WTC11 (cell line): ENCODE data around the gene IDUA. TPM values are rescaled to one million over a fixed set of nuclear protein-coding genes. Genes with fewer than 3 reads are reported as not detected.

Experiments used
- ATAC-seq: fragments of 200-7000 bp; cut with Tn5 transposase; 2 replicates; pipeline ENCODE4 v1.10.0; 2021; ENCODE audit warnings: mild to moderate bottlenecking, moderate library complexity
- CTCF ChIA-PET: fragments of 300-600 bp; sonication (Branson Sonifier 250); formaldehyde crosslinking; loops from one replicate; lab custom pipeline; 2021; ENCODE audit warnings: antibody characterized with exemption; lab: Charles Lee
- POLR2A ChIA-PET: fragments of 350-600 bp; sonication (Branson Sonifier 250); formaldehyde crosslinking; loops from one replicate; lab custom pipeline; 2021; ENCODE audit warnings: antibody characterized with exemption; lab: Charles Lee
- DNase-seq: peaks from one replicate; pipeline ENCODE4 v3.0.0; 2021; ENCODE audit warnings: low spot score
- H3K27ac Mint-ChIP-seq: 2 replicates; pipeline ENCODE4 v1.8.0; 2021; ENCODE audit warnings: mixed read lengths
- H3K27me3 Mint-ChIP-seq: 2 replicates; pipeline ENCODE4 v1.8.0; 2021; ENCODE audit warnings: low read depth, mild to moderate bottlenecking, moderate library complexity, mixed read lengths
- H3K36me3 Mint-ChIP-seq: 2 replicates; pipeline ENCODE4 v1.8.0; 2021; ENCODE audit warnings: mixed read lengths
- H3K4me1 Mint-ChIP-seq: 2 replicates; pipeline ENCODE4 v1.8.0; 2022; ENCODE audit warnings: mixed read lengths
- H3K4me3 Mint-ChIP-seq: 2 replicates; pipeline ENCODE4 v1.8.0; 2021; ENCODE audit warnings: mild to moderate bottlenecking, moderate library complexity, mixed read lengths
- H3K9me3 Mint-ChIP-seq: 2 replicates; pipeline ENCODE4 v1.8.0; 2021; ENCODE audit warnings: mixed read lengths
- CBFB ChIP-seq: sonication (generic); formaldehyde crosslinking; IDR thresholded peaks from 2 replicates; pipeline ENCODE4 v1.8.1; 2022; ENCODE audit warnings: mild to moderate bottlenecking, low read depth, missing genetic modification reagents
- IRF2 ChIP-seq: sonication (generic); formaldehyde crosslinking; IDR thresholded peaks from 2 replicates; pipeline ENCODE4 v1.8.0; 2022; ENCODE audit warnings: low read depth, missing genetic modification reagents, borderline replicate concordance
- JAZF1 ChIP-seq: fragments of 250-450 bp; sonication (Bioruptor Pico); IDR thresholded peaks from 2 replicates; pipeline ENCODE4 v1.9.0; 2021; ENCODE audit warnings: moderate library complexity, mild to moderate bottlenecking, inconsistent platforms
- MXD4 ChIP-seq: fragments of 250-450 bp; sonication (Bioruptor Pico); IDR thresholded peaks from 2 replicates; pipeline ENCODE4 v1.8.0; 2021; ENCODE audit warnings: mild to moderate bottlenecking, moderate library complexity, borderline replicate concordance
- OVOL2 ChIP-seq: fragments of 250-450 bp; sonication (Bioruptor Pico); IDR thresholded peaks from 2 replicates; pipeline ENCODE4 v1.9.0; 2021; ENCODE audit warnings: mild to moderate bottlenecking, borderline replicate concordance
- SMAD4 ChIP-seq: sonication (generic); formaldehyde crosslinking; IDR thresholded peaks from 2 replicates; pipeline ENCODE4 v1.8.0; 2022; ENCODE audit warnings: mild to moderate bottlenecking, missing genetic modification reagents
- TP53 ChIP-seq: sonication (generic); formaldehyde crosslinking; IDR thresholded peaks from 2 replicates; pipeline ENCODE4 v1.8.1; 2023; ENCODE audit warnings: mild to moderate bottlenecking, missing genetic modification reagents
- ZNF219 ChIP-seq: sonication (generic); formaldehyde crosslinking; IDR thresholded peaks from 2 replicates; pipeline ENCODE4 v1.8.0; 2023; ENCODE audit warnings: missing genetic modification reagents, mild to moderate bottlenecking, borderline replicate concordance
- ZNF263 ChIP-seq: sonication (generic); formaldehyde crosslinking; IDR thresholded peaks from 2 replicates; pipeline ENCODE4 v1.8.1; 2022; ENCODE audit warnings: low read depth, mild to moderate bottlenecking, moderate library complexity, missing genetic modification reagents
- ZNF671 ChIP-seq: fragments of 250-450 bp; sonication (Bioruptor Pico); IDR thresholded peaks from 2 replicates; pipeline ENCODE4 v1.8.0; 2021; ENCODE audit warnings: mild to moderate bottlenecking
- total RNA-seq: library from RNA; stranded (reverse); gene quantifications from 3 replicates; pipeline ENCODE4 v1.2.3, GENCODE V29; 2021
- TF ChIP-seq, protein P1 (sequence below): sonication (generic); formaldehyde crosslinking; IDR thresholded peaks from 2 replicates; pipeline ENCODE4 v1.8.1; 2023; ENCODE audit warnings: mild to moderate bottlenecking, missing genetic modification reagents, moderate library complexity
- TF ChIP-seq, protein P2 (sequence below): fragments of 250-450 bp; sonication (Bioruptor Pico); IDR thresholded peaks from 2 replicates; pipeline ENCODE4 v1.9.0; 2021; ENCODE audit warnings: mild to moderate bottlenecking
- TF ChIP-seq, protein P3 (sequence below): sonication (generic); formaldehyde crosslinking; IDR thresholded peaks from 2 replicates; pipeline ENCODE4 v1.8.0; 2022; ENCODE audit warnings: mild to moderate bottlenecking, missing genetic modification reagents
- TF ChIP-seq, protein P4 (sequence below): fragments of 250-450 bp; sonication (Bioruptor Pico); IDR thresholded peaks from 2 replicates; pipeline ENCODE4 v1.9.0; 2021; ENCODE audit warnings: mild to moderate bottlenecking
- TF ChIP-seq, protein P5 (sequence below): sonication (generic); formaldehyde crosslinking; IDR thresholded peaks from 2 replicates; pipeline ENCODE4 v1.8.0; 2022; ENCODE audit warnings: missing genetic modification reagents
- TF ChIP-seq, protein P6 (sequence below): sonication (generic); formaldehyde crosslinking; IDR thresholded peaks from 2 replicates; pipeline ENCODE4 v1.8.1; 2022; ENCODE audit warnings: missing genetic modification reagents, borderline replicate concordance
- TF ChIP-seq, protein P7 (sequence below): fragments of 250-450 bp; sonication (Bioruptor Pico); IDR thresholded peaks from 2 replicates; pipeline ENCODE4 v1.9.0; 2021; ENCODE audit warnings: moderate library complexity, mild to moderate bottlenecking, inconsistent platforms, borderline replicate concordance
- TF ChIP-seq, protein P8 (sequence below): sonication (generic); formaldehyde crosslinking; IDR thresholded peaks from 2 replicates; pipeline ENCODE4 v1.8.1; 2023; ENCODE audit warnings: mild to moderate bottlenecking, missing genetic modification reagents, moderate library complexity

The IDUA gene
- total RNA-seq, 1 experiment from 2014 or later: 8.7 TPM

DNA sequence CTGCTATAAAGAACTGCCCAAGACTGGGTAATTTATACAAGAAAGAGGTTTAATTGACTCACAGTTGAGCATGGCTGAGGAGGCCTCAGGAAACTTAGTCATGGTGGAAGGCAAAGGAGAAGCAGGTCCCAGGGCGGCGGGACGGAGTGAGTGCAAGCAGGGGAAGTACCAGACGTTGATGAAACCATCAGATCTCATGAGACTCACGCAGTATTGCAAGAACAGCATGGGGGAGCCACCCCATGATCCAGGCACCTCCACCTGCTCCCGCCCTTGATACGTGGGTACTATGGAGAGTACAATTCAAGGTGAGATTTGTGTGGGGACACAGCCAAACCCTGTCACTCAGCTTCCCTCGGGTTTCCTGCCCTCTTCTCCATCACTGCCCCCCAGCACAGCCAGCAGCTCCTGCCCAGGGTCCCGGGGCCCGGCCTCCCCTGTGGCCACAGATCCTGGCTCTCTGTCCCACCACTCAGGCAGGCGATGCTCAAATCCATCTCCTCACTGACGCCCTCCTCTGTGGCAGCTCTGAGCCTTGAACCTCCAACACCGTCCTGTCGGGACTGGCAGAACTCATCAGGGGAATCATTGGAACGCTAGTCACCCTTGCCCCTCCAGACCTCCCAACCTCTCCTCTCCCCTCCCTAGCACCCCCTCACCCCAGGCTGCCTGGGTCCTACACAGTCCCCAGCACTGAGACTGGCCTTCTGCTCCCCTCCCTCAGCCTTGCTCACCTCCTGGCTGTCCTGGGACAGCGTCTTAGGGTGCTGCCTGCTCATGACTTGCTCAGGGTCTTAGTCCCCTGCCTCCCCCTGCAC lies 62.1 kb downstream of the IDUA start:
- Mint-ChIP-seq H3K4me3 (no peak overlapping the region), H3K36me3 (no peaks in the 10 kb centered on the region), H3K4me1 (no peaks in the 10 kb centered on the region), H3K27ac (no peak overlapping the region), H3K9me3 (no peaks in the 10 kb centered on the region), H3K27me3 (peaks cover 42% of the 10 kb centered on the region)
- TF ChIP-seq ZNF671 (CRISPR knock-in tag) (no peak), ZNF263 (CRISPR knock-in tag) (no peak), SMAD4 (CRISPR knock-in tag) (no peak), ZNF219 (CRISPR knock-in tag) (no peak), CBFB (no peak)
- TF ChIP-seq, protein P1, sequence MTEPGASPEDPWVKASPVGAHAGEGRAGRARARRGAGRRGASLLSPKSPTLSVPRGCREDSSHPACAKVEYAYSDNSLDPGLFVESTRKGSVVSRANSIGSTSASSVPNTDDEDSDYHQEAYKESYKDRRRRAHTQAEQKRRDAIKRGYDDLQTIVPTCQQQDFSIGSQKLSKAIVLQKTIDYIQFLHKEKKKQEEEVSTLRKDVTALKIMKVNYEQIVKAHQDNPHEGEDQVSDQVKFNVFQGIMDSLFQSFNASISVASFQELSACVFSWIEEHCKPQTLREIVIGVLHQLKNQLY (CRISPR knock-in tag): no peak
- TF ChIP-seq, protein P2, sequence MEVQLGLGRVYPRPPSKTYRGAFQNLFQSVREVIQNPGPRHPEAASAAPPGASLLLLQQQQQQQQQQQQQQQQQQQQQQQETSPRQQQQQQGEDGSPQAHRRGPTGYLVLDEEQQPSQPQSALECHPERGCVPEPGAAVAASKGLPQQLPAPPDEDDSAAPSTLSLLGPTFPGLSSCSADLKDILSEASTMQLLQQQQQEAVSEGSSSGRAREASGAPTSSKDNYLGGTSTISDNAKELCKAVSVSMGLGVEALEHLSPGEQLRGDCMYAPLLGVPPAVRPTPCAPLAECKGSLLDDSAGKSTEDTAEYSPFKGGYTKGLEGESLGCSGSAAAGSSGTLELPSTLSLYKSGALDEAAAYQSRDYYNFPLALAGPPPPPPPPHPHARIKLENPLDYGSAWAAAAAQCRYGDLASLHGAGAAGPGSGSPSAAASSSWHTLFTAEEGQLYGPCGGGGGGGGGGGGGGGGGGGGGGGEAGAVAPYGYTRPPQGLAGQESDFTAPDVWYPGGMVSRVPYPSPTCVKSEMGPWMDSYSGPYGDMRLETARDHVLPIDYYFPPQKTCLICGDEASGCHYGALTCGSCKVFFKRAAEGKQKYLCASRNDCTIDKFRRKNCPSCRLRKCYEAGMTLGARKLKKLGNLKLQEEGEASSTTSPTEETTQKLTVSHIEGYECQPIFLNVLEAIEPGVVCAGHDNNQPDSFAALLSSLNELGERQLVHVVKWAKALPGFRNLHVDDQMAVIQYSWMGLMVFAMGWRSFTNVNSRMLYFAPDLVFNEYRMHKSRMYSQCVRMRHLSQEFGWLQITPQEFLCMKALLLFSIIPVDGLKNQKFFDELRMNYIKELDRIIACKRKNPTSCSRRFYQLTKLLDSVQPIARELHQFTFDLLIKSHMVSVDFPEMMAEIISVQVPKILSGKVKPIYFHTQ (CRISPR knock-in tag): no peak
- TF ChIP-seq, protein P3, sequence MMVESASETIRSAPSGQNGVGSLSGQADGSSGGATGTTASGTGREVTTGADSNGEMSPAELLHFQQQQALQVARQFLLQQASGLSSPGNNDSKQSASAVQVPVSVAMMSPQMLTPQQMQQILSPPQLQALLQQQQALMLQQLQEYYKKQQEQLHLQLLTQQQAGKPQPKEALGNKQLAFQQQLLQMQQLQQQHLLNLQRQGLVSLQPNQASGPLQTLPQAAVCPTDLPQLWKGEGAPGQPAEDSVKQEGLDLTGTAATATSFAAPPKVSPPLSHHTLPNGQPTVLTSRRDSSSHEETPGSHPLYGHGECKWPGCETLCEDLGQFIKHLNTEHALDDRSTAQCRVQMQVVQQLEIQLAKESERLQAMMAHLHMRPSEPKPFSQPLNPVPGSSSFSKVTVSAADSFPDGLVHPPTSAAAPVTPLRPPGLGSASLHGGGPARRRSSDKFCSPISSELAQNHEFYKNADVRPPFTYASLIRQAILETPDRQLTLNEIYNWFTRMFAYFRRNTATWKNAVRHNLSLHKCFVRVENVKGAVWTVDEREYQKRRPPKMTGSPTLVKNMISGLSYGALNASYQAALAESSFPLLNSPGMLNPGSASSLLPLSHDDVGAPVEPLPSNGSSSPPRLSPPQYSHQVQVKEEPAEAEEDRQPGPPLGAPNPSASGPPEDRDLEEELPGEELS (CRISPR knock-in tag): no peak
- CTCF ChIA-PET: no interaction called here
- POLR2A ChIA-PET: no interaction called here
- ATAC-seq (no peak), DNase-seq (no peak)

DNA sequence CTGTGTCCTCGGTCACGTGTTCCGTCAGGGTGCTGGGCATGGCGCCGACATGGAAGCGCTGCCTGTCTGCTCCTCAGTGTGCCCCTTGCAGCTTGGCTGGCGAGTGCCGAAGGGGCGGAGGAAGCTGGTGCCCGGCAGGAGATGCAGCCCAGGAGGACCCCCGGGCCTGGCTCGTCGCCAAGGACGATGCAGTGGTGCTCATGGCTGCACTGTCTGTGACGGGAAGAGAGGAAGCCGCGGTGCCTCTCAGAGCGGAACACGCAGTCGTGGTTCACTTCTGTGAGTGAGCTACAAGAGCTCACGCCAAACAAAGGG lies 62.7 kb downstream of the IDUA start:
- H3K27ac Mint-ChIP-seq: no peak overlapping the region
- H3K36me3 Mint-ChIP-seq: no peaks in the 10 kb centered on the region
- H3K4me1 Mint-ChIP-seq: no peaks in the 10 kb centered on the region
- POLR2A ChIA-PET: no interaction called here
- H3K4me3 Mint-ChIP-seq: no peak overlapping the region
- ATAC-seq (no peak), DNase-seq (no peak)
- no peaks in the 10 kb centered on the region for H3K9me3 Mint-ChIP-seq
- peaks cover 42% of the 10 kb centered on the region for H3K27me3 Mint-ChIP-seq
- CTCF ChIA-PET: no interaction called here
- TF ChIP-seq, protein P4, sequence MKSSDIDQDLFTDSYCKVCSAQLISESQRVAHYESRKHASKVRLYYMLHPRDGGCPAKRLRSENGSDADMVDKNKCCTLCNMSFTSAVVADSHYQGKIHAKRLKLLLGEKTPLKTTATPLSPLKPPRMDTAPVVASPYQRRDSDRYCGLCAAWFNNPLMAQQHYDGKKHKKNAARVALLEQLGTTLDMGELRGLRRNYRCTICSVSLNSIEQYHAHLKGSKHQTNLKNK (CRISPR knock-in tag): no peak
- TF ChIP-seq MXD4: no peak
- no peak for TF ChIP-seq OVOL2 (CRISPR knock-in tag)
- no peak for TF ChIP-seq TP53 (CRISPR knock-in tag)
- TF ChIP-seq, protein P5, sequence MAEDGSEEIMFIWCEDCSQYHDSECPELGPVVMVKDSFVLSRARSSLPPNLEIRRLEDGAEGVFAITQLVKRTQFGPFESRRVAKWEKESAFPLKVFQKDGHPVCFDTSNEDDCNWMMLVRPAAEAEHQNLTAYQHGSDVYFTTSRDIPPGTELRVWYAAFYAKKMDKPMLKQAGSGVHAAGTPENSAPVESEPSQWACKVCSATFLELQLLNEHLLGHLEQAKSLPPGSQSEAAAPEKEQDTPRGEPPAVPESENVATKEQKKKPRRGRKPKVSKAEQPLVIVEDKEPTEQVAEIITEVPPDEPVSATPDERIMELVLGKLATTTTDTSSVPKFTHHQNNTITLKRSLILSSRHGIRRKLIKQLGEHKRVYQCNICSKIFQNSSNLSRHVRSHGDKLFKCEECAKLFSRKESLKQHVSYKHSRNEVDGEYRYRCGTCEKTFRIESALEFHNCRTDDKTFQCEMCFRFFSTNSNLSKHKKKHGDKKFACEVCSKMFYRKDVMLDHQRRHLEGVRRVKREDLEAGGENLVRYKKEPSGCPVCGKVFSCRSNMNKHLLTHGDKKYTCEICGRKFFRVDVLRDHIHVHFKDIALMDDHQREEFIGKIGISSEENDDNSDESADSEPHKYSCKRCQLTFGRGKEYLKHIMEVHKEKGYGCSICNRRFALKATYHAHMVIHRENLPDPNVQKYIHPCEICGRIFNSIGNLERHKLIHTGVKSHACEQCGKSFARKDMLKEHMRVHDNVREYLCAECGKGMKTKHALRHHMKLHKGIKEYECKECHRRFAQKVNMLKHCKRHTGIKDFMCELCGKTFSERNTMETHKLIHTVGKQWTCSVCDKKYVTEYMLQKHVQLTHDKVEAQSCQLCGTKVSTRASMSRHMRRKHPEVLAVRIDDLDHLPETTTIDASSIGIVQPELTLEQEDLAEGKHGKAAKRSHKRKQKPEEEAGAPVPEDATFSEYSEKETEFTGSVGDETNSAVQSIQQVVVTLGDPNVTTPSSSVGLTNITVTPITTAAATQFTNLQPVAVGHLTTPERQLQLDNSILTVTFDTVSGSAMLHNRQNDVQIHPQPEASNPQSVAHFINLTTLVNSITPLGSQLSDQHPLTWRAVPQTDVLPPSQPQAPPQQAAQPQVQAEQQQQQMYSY: no peak
- TF ChIP-seq IRF2: no peak
- TF ChIP-seq, protein P6, sequence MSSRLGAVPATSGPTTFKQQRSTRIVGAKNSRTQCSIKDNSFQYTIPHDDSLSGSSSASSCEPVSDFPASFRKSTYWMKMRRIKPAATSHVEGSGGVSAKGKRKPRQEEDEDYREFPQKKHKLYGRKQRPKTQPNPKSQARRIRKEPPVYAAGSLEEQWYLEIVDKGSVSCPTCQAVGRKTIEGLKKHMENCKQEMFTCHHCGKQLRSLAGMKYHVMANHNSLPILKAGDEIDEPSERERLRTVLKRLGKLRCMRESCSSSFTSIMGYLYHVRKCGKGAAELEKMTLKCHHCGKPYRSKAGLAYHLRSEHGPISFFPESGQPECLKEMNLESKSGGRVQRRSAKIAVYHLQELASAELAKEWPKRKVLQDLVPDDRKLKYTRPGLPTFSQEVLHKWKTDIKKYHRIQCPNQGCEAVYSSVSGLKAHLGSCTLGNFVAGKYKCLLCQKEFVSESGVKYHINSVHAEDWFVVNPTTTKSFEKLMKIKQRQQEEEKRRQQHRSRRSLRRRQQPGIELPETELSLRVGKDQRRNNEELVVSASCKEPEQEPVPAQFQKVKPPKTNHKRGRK (CRISPR knock-in tag): no peak
- TF ChIP-seq, protein P7, sequence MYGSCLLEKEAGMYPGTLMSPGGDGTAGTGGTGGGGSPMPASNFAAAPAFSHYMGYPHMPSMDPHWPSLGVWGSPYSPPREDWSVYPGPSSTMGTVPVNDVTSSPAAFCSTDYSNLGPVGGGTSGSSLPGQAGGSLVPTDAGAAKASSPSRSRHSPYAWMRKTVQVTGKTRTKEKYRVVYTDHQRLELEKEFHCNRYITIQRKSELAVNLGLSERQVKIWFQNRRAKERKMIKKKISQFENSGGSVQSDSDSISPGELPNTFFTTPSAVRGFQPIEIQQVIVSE: no peak
- TF ChIP-seq, protein P8, sequence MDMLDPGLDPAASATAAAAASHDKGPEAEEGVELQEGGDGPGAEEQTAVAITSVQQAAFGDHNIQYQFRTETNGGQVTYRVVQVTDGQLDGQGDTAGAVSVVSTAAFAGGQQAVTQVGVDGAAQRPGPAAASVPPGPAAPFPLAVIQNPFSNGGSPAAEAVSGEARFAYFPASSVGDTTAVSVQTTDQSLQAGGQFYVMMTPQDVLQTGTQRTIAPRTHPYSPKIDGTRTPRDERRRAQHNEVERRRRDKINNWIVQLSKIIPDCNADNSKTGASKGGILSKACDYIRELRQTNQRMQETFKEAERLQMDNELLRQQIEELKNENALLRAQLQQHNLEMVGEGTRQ (CRISPR knock-in tag): no peak
- no peak for TF ChIP-seq JAZF1 (CRISPR knock-in tag)
